Raji (cell line): Measurements from ENCODE around the gene TACC2.

Experiments
- POLR2A ChIP-seq: IDR thresholded peaks from 2 replicates; pipeline ENCODE4 v1.6.1; 2011; ENCODE audit warnings: low read depth, low read length, control low read depth; ENCODE audit not compliant: insufficient read depth

Gene TACC2

DNA sequence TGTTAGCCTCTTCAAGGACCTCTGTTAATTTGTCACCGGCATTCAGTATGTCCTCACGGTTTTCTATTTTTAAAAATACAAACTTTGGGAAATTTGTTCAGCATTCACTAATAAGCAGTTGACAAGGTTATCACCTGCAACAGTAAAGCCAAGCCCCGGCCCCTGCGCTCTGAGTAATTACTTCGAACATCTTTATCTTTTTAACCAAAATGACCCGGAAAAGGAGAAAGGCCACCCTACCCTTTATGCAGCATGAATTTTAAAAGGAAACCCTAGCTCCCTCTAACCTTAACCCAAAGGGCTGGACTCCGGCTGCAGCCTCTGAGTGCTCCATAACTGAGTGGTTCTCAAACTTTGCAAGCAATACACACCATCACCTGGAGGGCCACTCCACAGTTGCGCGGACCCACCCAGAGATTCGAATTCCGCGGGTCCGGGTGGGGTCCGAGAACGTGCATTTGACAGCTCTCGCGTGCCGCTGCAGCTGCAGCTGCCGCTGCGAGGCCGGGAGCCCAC, 14.9 kb upstream of the TACC2 start:
- no peak for TF ChIP-seq POLR2A

DNA sequence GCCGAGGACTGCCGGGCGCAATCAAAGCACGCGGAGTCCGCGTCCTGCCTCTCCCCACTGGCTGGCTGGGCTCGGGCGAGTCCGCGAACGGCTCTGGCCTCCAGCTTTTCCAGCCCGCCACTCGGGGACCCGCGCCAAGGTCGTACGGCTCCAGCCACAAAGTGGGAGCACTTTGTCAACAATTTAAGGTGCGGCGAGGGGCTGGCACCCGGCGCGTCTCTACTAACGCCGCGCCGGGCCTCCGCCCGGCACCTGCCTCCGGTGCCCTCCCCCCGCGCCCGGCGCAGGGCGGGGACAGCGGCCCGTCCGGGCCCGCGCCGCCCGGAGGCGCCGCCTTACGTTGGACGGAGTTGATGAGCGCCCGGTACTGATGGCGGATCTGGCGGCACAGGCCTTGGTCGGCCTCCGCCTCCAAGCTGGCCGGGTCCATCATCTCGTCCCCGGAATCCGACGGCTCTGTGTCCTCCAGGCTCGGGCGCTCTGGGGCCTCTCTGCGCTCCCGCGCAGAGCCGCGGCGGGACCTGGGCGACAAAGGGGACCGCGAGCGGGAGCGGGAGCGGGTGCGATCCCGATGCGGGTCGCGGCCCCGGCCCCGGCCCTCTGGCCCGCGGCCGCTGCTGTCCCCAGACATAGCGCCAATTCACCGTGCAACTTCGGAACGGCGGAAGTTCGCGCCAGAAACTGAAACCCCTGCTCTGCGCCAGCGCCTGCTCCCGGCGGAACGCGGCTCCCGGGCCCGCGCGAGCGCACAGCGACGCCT, 14.2 kb upstream of the TACC2 start, which contains the start of gene NSMCE4A:
TSS of gene NSMCE4A (minus strand) at position 683 of the 760 bp plus-strand sequence. CDS start at position 631, 52 bp downstream.
- TF ChIP-seq POLR2A = peak; percentile 68

DNA sequence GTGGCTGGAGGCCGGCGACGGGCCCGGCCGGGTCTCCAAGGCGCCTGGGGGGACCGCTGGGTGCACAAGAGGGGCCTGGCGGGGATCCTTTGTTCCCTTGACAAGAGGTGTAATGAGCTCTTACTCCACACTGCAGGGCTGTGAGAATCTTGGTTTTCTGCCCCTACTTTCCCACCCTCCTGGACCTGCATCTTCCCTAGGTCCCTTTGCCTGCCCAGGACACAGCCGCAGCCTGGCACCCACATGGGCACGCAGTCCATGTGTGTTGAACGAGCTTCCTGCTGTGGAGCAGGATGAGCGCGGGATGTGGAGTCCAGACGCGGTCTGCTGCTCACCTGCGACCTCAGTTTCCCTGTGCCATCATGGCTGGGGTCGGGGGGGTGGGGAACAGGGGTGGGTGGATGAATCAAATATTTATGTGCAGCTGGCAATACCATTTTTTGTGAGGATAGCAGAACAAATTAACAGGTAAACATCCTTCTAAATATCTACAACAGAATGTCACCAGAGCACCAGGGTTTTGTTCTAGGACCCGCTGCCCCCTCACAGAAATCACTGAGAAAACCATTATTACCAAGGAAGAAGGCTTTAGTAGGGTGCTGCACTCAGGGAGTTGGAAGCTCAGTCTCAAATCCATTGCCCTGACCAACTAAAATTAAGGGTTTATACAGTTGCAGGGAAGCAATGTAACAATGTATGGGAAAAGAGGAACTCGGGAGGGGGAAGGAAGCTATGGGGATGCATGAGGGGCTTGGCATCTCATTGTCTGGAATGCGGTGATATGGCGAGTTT, 13.5 kb upstream of the TACC2 start:
- TF ChIP-seq POLR2A = no peak

DNA sequence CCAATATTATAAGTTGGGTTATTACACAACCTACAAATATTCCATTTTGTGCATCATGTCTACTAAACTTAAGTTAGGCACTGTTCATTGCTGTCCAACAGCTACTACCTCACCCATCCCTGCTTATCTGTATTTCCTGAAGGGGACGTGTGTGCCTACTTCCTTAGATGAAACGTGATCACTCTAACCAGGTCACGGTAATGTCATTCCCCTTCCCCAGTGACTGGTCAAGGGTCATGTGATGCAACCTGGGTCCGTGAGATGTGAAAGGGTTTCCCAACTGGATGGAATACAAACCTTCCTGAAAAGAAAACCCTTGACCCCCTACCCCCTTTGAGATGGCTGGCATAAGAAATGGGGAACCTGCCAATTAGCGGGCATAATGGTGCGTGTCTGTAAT, 12.4 kb upstream of the TACC2 start:
- no peak for TF ChIP-seq POLR2A

DNA sequence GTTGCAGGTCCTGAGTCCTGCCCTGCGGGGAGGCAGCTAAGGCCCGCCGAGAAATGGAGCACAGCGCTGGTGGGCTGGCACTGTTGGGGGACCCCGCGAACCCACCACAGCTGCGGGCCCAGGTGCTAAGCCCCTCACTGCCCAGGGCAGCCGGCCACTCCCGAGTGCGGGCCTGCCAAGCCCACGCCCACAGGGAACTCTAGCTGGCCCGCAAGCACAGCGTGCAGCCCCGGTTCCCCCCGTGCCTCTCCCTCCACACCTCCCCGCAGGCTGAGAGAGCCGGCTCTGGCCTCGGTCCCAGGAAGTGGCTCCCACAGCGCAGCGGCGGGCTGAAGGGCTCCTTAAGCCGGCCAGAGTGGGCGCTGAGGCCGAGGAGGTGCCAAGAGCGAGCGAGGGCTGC, 10.5 kb upstream of the TACC2 start:
- no peak for TF ChIP-seq POLR2A

DNA sequence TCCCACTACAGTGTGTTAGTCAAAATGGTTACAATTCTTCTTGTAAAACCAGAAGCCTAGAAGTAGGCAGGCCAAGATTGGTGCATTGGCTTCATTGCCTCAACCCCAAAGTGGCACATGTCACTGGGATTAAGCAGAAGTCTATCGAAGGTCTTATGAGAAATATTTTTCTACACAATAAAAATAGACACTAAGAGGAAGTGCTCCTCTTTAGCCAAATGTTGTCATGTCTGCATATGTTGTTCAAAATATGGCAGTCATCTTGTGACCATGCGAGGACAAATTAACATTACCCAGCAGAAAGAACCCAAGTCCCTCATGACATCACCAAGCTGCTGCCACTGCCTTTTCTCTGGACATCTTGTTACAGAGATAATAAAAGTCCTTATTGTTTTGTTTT, 7.6 kb upstream of the TACC2 start:
- no peak for TF ChIP-seq POLR2A

DNA sequence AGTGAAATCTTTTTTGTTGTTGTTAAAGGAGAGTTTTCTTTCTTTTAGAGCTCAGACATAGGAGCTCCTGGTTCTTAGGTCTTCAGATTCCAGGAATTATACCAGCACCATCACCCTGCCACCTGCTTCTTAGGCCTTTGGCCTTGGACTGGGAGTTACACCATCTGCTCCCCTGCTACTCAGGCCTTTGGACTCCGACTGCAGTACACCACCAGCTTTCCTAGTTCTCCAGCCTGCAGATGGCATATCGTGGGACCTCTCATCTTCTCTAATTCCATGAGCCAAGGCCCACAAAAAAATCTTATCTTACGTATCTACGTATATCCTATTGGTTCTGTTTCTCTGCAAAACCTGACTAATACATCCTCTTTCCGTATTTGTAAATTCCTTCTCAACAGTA, 5.1 kb upstream of the TACC2 start:
- TF ChIP-seq POLR2A = no peak

DNA sequence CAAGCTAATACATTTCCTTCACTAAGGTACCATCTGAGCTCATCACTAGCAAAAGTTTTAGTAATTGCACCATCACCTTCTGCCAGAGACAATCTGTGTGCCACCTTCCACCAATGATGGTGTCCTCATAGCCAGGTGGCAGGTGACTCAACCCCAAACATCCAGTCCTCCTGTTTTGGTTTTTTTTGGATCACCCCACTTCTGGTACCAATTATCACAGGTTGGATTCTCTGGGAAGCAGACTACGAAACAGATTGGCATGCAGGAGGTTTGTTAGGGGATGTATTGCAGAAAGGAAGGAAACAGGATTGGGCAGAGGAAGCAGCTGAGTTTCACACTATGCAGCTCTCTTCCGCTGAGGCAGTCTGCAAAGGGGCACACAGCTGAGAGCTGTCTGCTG, 4.5 kb upstream of the TACC2 start:
- TF ChIP-seq POLR2A = no peak

DNA sequence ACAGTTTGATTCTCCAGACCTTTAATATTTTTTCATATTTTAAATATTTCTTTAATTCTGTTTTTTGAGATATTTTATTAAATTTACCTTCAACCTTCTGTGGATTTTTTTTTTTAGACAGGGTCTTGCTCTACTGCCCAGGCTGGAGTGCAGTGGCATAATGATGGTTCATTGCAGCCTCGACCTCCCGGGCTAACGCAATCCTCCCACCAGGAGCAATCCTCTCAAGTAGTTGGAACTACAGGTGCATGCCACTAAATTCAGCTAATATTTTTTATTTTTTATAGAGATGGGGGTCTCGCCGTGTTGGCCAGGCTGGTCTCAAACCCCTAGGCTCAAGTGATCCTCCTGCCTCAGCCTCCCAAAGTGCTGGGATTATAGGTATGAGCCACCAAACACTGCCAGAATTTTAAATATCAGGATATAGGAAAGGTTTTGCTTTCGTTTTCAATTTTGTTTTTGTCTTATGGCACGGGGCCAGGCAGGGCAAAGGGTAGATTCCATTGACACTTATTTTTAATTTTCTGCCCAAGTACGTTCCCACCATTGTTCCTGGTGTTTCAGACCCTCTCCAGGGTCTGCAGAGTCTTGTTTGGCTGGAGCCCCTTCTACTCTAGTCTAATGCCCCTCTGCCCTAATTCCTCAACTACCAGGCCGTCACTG, 1.2 kb downstream of the TACC2 start:
- TF ChIP-seq POLR2A = no peak

DNA sequence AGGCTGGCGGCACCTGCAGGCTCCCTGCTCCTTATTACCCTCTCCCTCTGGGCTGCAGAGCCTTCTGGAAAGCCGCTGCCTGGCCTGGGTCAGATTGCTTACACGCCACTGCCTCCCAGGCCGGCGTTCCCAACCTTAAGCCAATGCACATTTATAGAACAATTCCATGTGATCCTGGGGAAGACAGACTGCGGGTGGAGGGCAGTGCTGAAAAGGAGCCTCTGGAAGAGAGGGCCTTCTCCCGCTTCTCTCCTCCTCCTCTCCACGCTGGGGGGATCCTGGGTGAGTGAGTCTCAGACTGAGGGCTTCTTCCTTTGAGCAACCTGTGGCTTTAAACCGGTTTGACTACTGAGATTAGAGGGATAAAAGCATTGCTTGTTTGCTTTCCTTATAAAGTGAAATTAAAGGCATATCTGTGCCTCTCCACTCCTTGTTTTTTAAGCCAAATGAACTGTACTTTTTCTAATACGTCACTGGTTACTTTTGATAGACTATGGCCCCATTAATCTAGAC, 5.5 kb downstream of the TACC2 start:
- TF ChIP-seq POLR2A = no peak

DNA sequence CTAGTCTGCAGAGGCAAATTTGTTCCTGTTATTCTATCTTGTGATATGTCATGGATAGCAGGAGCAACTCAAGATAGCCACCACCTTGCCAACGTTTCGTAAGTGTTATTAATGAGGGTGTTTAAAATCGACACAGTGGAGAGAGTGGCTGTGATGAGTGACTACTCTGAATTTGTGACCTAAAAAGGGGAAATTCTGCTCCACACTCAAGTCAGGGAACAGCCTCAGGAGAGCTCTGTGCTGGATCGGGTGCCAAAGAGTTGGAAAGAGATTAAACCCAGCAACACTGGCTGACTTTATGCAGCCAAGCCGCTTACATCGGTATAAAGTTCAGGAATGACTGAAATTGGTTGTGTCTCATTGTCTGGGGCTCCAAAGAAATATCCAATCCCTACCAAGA, 9.5 kb downstream of the TACC2 start:
- TF ChIP-seq POLR2A = no peak

DNA sequence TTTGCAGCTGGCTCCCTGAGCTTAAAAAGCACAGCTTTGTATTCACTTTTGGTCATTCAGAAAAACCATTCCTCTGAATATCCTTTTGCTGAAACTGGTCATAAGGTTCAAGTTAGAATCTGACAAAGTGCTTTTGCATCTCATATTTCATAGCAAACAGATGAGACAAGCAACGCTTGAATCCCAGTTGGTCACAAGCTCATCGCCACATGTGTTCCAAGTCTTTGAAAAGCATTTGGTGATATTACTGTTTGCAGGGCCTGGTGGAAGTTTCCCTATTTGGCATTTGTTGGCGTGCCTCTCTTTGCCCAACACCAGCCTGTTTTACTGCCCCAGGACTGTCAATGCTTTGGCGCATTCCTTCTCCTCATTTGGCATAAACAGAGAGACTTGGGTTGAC, 10.3 kb downstream of the TACC2 start:
- TF ChIP-seq POLR2A = no peak

DNA sequence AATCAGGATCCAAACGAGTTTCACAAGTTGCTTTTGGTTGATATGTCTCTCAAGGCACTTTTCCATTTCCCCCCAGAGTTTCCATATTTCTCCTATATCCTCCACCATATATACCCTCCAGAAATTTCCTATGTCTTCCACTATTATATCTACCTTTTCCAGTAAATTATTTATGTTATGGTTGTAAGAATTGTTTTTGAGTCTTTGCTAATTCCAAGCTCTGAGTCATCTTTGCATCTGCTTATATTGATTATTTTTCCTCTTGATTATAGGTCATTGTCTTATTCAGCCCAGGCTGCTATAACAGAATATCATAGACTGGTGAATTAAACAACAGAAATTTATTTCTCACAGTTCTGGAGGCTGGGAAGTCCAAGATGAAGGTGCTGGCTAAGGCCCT, 12.7 kb downstream of the TACC2 start:
- TF ChIP-seq POLR2A = no peak

DNA sequence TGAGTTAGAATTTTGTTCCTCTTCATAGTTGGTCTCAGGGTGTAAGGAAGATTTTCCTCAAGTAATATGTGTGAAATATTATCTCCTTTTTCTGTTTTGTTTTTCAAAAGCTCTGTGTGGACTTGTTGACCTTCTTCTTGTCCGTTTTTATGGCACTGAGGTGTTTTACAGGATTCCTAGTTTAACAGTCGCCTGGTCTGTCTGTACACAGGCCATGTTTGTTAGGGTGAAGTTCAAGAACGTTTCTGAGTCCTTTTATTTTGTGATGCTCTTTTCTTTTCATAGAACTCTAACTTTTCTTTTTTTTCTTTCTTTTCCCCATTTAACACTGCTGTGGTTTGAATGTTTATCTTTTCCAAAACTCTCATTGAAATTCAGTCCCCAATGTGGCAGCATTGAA, 18.5 kb downstream of the TACC2 start:
- no peak for TF ChIP-seq POLR2A

DNA sequence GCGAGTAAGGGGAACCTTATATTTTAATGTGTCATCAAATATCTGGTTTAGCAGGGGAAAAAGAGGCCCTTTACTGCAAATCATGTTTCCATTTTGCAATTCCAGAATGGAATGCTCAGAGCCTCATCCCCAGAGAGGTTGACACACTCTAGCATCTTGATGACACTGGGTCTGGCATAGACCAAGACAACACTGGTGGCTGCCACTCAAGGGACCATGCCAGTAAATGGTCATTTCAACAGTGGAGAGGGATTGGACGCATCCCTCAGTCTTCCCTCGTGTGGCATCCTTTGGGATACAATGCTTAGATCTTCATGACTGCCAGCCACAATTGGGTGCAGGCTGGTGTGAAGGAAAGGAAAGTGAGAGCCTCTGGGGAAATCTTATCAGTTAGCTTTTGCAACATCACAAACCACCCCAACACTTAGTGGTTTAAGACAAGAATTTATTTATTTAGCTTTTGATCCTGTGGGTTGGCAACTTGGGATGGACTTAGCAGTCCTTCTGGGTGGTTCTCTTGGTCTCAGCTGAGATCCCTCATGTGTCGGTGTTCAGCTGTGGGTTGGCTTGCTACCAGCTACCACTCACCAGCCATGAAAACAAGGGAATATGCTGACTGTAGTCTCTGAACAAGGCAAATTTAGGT, 21.6 kb downstream of the TACC2 start:
- no peak for TF ChIP-seq POLR2A
